H9 (cell line): ENCODE results near the gene HTT-AS. TPM values are rescaled to one million over a fixed set of nuclear protein-coding genes. Genes with fewer than 3 reads are reported as not detected.

Source experiments
- DNase-seq: peaks from one replicate; pipeline ENCODE4 v3.0.0-alpha.2; 2017
- H2AFZ ChIP-seq: one replicate; pipeline ENCODE4 v1.6.1; 2013; ENCODE audit warnings: mild to moderate bottlenecking, low read length, control low read depth, moderate library complexity
- H2AK5ac ChIP-seq: 2 replicates; pipeline ENCODE4 v1.6.1; 2013; ENCODE audit warnings: low read length, control low read depth, mixed read lengths; ENCODE audit not compliant: insufficient read length
- H2BK120ac ChIP-seq: one replicate; pipeline ENCODE4 v1.6.1; 2013; ENCODE audit warnings: low read depth, mild to moderate bottlenecking, low read length, control low read depth, inconsistent platforms; ENCODE audit not compliant: poor library complexity, severe bottlenecking
- H2BK12ac ChIP-seq: 2 replicates; pipeline ENCODE4 v1.6.1; 2013; ENCODE audit warnings: low read length, control low read depth, mixed read lengths, low read depth; ENCODE audit not compliant: insufficient read length
- H2BK15ac ChIP-seq: 2 replicates; pipeline ENCODE4 v1.6.1; 2013; ENCODE audit warnings: low read depth, low read length, control low read depth
- H2BK20ac ChIP-seq: one replicate; pipeline ENCODE4 v1.6.1; 2013; ENCODE audit warnings: low read depth, mild to moderate bottlenecking, low read length, control low read depth, inconsistent platforms; ENCODE audit not compliant: poor library complexity, severe bottlenecking
- H2BK5ac ChIP-seq: 2 replicates; pipeline ENCODE4 v1.6.1; 2013; ENCODE audit warnings: low read length, control low read depth, mixed read lengths; ENCODE audit not compliant: insufficient read length
- H3K14ac ChIP-seq: 2 replicates; pipeline ENCODE4 v1.6.1; 2013; ENCODE audit warnings: low read length, control low read depth; ENCODE audit not compliant: insufficient read depth
- H3K18ac ChIP-seq: 2 replicates; pipeline ENCODE4 v1.6.1; 2013; ENCODE audit warnings: low read depth, mild to moderate bottlenecking, mixed read lengths, low read length, control low read depth; ENCODE audit not compliant: insufficient read length
- H3K23ac ChIP-seq: 2 replicates; pipeline ENCODE4 v1.6.1; 2013; ENCODE audit warnings: low read length, control low read depth, mixed read lengths, low read depth; ENCODE audit not compliant: insufficient read length
- H3K23me2 ChIP-seq: 2 replicates; pipeline ENCODE4 v1.6.1; 2013; ENCODE audit warnings: low read depth, mild to moderate bottlenecking, mixed read lengths, low read length, control low read depth; ENCODE audit not compliant: insufficient read length, poor library complexity, severe bottlenecking
- H3K27ac ChIP-seq: 2 replicates; pipeline ENCODE4 v1.5.1; 2013; ENCODE audit warnings: low read length, control low read depth, mixed read lengths, low read depth; ENCODE audit not compliant: insufficient read length
- H3K27me3 ChIP-seq: 2 replicates; pipeline ENCODE4 v1.6.1; 2013; ENCODE audit warnings: low read length, control low read depth, inconsistent platforms; ENCODE audit not compliant: insufficient read depth
- H3K4ac ChIP-seq: 2 replicates; pipeline ENCODE4 v1.6.1; 2013; ENCODE audit warnings: low read depth, mild to moderate bottlenecking, control low read depth, inconsistent platforms, low read length, moderate library complexity
- H3K4me1 ChIP-seq: 2 replicates; pipeline ENCODE4 v1.6.1; 2013; ENCODE audit warnings: low read length, control low read depth, inconsistent platforms; ENCODE audit not compliant: insufficient read depth
- H3K4me2 ChIP-seq: 2 replicates; pipeline ENCODE4 v1.6.1; 2013; ENCODE audit warnings: low read length, control low read depth, mixed read lengths; ENCODE audit not compliant: insufficient read length, insufficient read depth
- H3K56ac ChIP-seq: 2 replicates; pipeline ENCODE4 v1.6.1; 2013; ENCODE audit warnings: low read depth, mild to moderate bottlenecking, mixed read lengths, low read length, control low read depth; ENCODE audit not compliant: insufficient read length
- H3K79me1 ChIP-seq: 2 replicates; pipeline ENCODE4 v1.6.1; 2013; ENCODE audit warnings: low read depth, mild to moderate bottlenecking, moderate library complexity, low read length, control low read depth, inconsistent platforms; ENCODE audit not compliant: insufficient read depth, poor library complexity, severe bottlenecking
- H3K79me2 ChIP-seq: 2 replicates; pipeline ENCODE4 v1.6.1; 2013; ENCODE audit warnings: low read length, control low read depth, inconsistent platforms; ENCODE audit not compliant: insufficient read depth
- H3K9ac ChIP-seq: 2 replicates; pipeline ENCODE4 v1.6.1; 2013; ENCODE audit warnings: low read length, control low read depth, mixed read lengths; ENCODE audit not compliant: insufficient read length; ENCODE audit errors: extremely low read depth
- H3K9me3 ChIP-seq: one replicate; pipeline ENCODE4 v1.6.1; 2013; ENCODE audit warnings: low read depth, low read length, inconsistent platforms; ENCODE audit not compliant: control insufficient read depth
- H3T11ph ChIP-seq: one replicate; pipeline ENCODE4 v1.6.1; 2013; ENCODE audit warnings: mild to moderate bottlenecking, low read length, control low read depth, inconsistent platforms
- H4K20me1 ChIP-seq: one replicate; pipeline ENCODE4 v1.6.1; 2013; ENCODE audit not compliant: control insufficient read depth, insufficient read length, insufficient read depth
- H4K5ac ChIP-seq: 2 replicates; pipeline ENCODE4 v1.6.1; 2013; ENCODE audit warnings: low read depth, mild to moderate bottlenecking, mixed read lengths, low read length, control low read depth; ENCODE audit not compliant: insufficient read length
- H4K8ac ChIP-seq: replicated peaks from 2 replicates; pipeline ENCODE4 v1.6.1; 2013; ENCODE audit warnings: low read length, control low read depth, mixed read lengths, low read depth; ENCODE audit not compliant: insufficient read length
- H4K91ac ChIP-seq: 2 replicates; pipeline ENCODE4 v1.6.1; 2013; ENCODE audit warnings: low read depth, mild to moderate bottlenecking, moderate library complexity, mixed read lengths, low read length, control low read depth; ENCODE audit not compliant: insufficient read length
- H3K27ac Mint-ChIP-seq, 3 experiments: 2 replicates in 2 of 3; 3 replicates in 1 of 3; pipeline ENCODE4 v1.8.0; 2020 to 2021; ENCODE audit warnings: mixed read lengths in 3 of 3, mild to moderate bottlenecking in 1 of 3, moderate library complexity in 1 of 3
- H3K27me3 Mint-ChIP-seq: 2 replicates; pipeline ENCODE4 v1.8.0; 2021; ENCODE audit warnings: low read depth, mild to moderate bottlenecking, moderate library complexity, mixed read lengths
- H3K36me3 Mint-ChIP-seq, 3 experiments: 2 replicates in 2 of 3; 3 replicates in 1 of 3; pipeline ENCODE4 v1.8.0; 2020 to 2021; ENCODE audit warnings: low read depth in 3 of 3, mixed read lengths in 3 of 3; ENCODE audit not compliant: insufficient read depth in 1 of 3
- H3K4me1 Mint-ChIP-seq, 2 experiments: 2 replicates each; pipeline ENCODE4 v1.8.0; 2020; ENCODE audit warnings: mixed read lengths in 2 of 2
- H3K4me3 Mint-ChIP-seq, 2 experiments: 2 replicates in 1 of 2; 3 replicates in 1 of 2; pipeline ENCODE4 v1.8.0; 2020 to 2021; ENCODE audit warnings: mild to moderate bottlenecking in 2 of 2, mixed read lengths in 2 of 2, moderate library complexity in 1 of 2
- H3K9me3 Mint-ChIP-seq, 2 experiments: 2 replicates in 1 of 2; 3 replicates in 1 of 2; pipeline ENCODE4 v1.8.0; 2020; ENCODE audit warnings: mild to moderate bottlenecking in 2 of 2, mixed read lengths in 2 of 2, moderate library complexity in 1 of 2
- CTCF ChIP-seq: fragments of 200-600 bp; sonication (generic); conservative IDR thresholded peaks from 3 replicates; pipeline ENCODE4 v1.8.0; 2021; ENCODE audit warnings: antibody characterized with exemption, mild to moderate bottlenecking
- WGBS: extraction: QIAGEN DNeasy Blood & Tissue Kit; methylation state at CpG from one replicate; pipeline ENCODE4 v1.1.7; 2013; ENCODE audit warnings: missing lambda C conversion rate, low lambda C conversion rate, mixed read lengths; ENCODE audit not compliant: insufficient read length; ENCODE audit errors: extremely low coverage; 5-methylcytosine and 5-hydroxymethylcytosine counted together
- total RNA-seq: library from RNA; stranded (reverse); gene quantifications from 2 replicates; pipeline ENCODE4 v1.2.1, GENCODE V29; 2021

Gene HTT-AS
- total RNA-seq, 1 experiment from 2014 or later: not detected

- H4K8ac ChIP-seq: no peak overlapping the region
- no peak overlapping the region for H3K27ac Mint-ChIP-seq
- no peak for DNase-seq
- H3K4me2 ChIP-seq: no peak overlapping the region
- no peak for TF ChIP-seq CTCF
- H3K27ac ChIP-seq: no peak overlapping the region
- peaks cover 7 to 22% of the 10 kb centered on the region in 2 experiments for H3K4me1 Mint-ChIP-seq
- no peak overlapping the region for H3K14ac ChIP-seq
- no peak overlapping the region for H3K56ac ChIP-seq
- H3K79me1 ChIP-seq: no peaks in the 10 kb centered on the region
- H2BK12ac ChIP-seq: no peak overlapping the region
- H2BK5ac ChIP-seq: no peak overlapping the region
- WGBS: no CpG with 5 or more reads among the region's 8 CpGs
- no peaks in the 10 kb centered on the region; the same call in 1 of the 2 replicates for H3K4me1 ChIP-seq
- no peak overlapping the region for H4K91ac ChIP-seq
- no peaks in the 10 kb centered on the region for H4K20me1 ChIP-seq
- no peak overlapping the region for H2BK15ac ChIP-seq
- H2BK120ac ChIP-seq: no peak overlapping the region
- H2AK5ac ChIP-seq: no peak overlapping the region
- H3K9ac ChIP-seq: no peak overlapping the region
- no peak overlapping the region for H3K23ac ChIP-seq
- H2AFZ ChIP-seq: no peak overlapping the region
- no peak overlapping the region for H2BK20ac ChIP-seq
- peaks cover 5% of the 10 kb centered on the region for H3K27me3 Mint-ChIP-seq
- H3T11ph ChIP-seq: no peak overlapping the region
- no peaks in the 10 kb centered on the region for H3K27me3 ChIP-seq
- no peaks in the 10 kb centered on the region for H3K23me2 ChIP-seq
- no peaks in the 10 kb centered on the region for H3K9me3 ChIP-seq
- no peak overlapping the region for H3K4ac ChIP-seq
- no peaks in the 10 kb centered on the region; a peak in 1 of 7 replicates for H3K36me3 Mint-ChIP-seq
- H3K79me2 ChIP-seq: no peaks in the 10 kb centered on the region
- no peaks in the 10 kb centered on the region for H3K9me3 Mint-ChIP-seq
- H3K4me3 Mint-ChIP-seq: no peak overlapping the region
- H4K5ac ChIP-seq: no peak overlapping the region
- no peak overlapping the region for H3K18ac ChIP-seq
Observed at GRCh38 chr4:3039706-3040366, 34.5 kb downstream of the HTT-AS start.
